Spinal cord (tissue), 10 donors: ENCODE measurements around the gene GABRB2. TPM values are rescaled to one million over a fixed set of nuclear protein-coding genes. Genes with fewer than 3 reads are reported as not detected.

Experiments
- DNase-seq, 6 donors: peaks; one replicate each; pipeline versions ENCODE4 v3.0.0 to v3.0.0-alpha.2; 2013 to 2015; ENCODE audit warnings: low spot score in 6 of 6, low read depth in 4 of 6
- H3K27ac ChIP-seq: one replicate; pipeline ENCODE4 v1.5.1; 2013; ENCODE audit warnings: low read depth, low read length, control low read depth
- H3K27me3 ChIP-seq: one replicate; pipeline ENCODE4 v1.6.1; 2013; ENCODE audit warnings: low read length; ENCODE audit not compliant: control insufficient read depth, insufficient read depth
- H3K36me3 ChIP-seq: one replicate; pipeline ENCODE4 v1.6.1; 2013; ENCODE audit warnings: low read length; ENCODE audit not compliant: control insufficient read depth, insufficient read depth
- H3K4me1 ChIP-seq: one replicate; pipeline ENCODE4 v1.6.1; 2013; ENCODE audit warnings: low read length; ENCODE audit not compliant: control insufficient read depth, insufficient read depth
- H3K4me3 ChIP-seq: one replicate; pipeline ENCODE4 v1.5.1; 2013; ENCODE audit warnings: low read depth, low read length, control low read depth
- H3K9me3 ChIP-seq: one replicate; pipeline ENCODE4 v1.6.1; 2013; ENCODE audit warnings: low read length; ENCODE audit not compliant: control insufficient read depth, insufficient read depth
- WGBS: methylation state at CpG from one replicate; pipeline ENCODE4 v1.1.5; 2013; ENCODE audit warnings: missing lambda C conversion rate; ENCODE audit not compliant: insufficient coverage; 5-methylcytosine and 5-hydroxymethylcytosine counted together
- long read RNA-seq, 4 donors: transcript quantifications; one replicate each; lab custom pipeline, GENCODE V29; 2026
- polyA plus RNA-seq, 2 donors: library from polyadenylated mRNA; unstranded; fragments of 120-200 nt; gene quantifications; one replicate each; pipeline ENCODE4 v1.2.1, GENCODE V29; 2013; ENCODE audit not compliant: insufficient read length in 2 of 2
- total RNA-seq, 2 donors: library from RNA; depleted of rRNA in 1 of 2; stranded (reverse); fragments of 120-200 nt in 1 of 2; fragments of >200 nt in 1 of 2; gene quantifications; one replicate each; pipeline versions ENCODE4 v1.2.3 to v1.2.4, GENCODE V29; 2013 to 2014
- donor health status: healthy.

Gene GABRB2
- total RNA-seq (10 to 100 TPM; 31.1 to 44.6 TPM), polyA plus RNA-seq (10 to 100 TPM in 1 of 2 donors, 1 to 10 TPM in 1; 9.8 to 13.8 TPM)
- long read RNA-seq, donor 1, partial matches to known transcripts, result 0 of 1 reads
- long read RNA-seq, donor 1, other reads (novel, unspliced or antisense), result 0 of 1 reads
- long read RNA-seq, donor 2, result 0 reads
- long read RNA-seq, donor 3, result 0 reads
- long read RNA-seq, donor 4, result 0 reads

DNA sequence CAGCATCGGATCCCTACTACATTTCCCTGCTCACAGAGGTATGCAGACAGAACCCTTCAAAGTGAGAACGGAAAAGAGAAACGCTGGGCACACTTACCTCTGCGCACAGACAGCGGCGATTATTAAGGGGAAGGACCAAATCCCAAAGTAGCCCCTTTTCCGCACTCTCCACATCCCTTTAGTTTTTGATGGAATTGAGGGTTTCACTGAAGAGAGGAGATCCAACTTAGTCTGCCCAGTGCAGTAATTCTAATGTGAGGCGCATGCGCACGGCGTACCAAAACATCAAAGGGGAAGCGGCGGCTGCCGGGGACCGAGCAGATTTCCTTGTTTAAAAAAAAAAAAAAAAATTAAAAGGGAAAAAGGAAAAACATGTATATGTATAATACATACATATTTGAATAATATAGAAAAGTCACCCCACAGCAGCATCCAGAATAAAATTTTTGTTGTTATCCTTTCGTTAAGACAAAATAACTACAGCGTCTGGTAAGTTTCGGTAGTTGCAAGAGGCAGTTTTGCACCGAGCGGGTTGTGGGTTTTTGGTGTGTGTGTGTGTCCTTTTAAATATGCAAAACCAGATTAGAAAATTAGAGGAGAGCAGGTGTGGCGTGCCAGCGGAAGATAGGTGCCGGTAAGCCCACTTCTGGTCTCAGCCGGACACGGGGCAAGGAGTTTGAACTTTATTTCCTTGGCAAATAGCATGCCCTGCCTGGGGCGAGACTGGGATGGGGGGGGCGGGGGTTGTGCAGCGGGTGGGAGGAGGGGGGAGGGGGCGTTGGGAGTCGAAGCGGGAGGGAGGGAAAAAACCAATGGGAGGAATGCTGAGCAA is at the start of gene GABRB2:
TSS of gene GABRB2 (minus strand) at position 256 of the 832 bp plus-strand sequence. CDS start at position 174, 82 bp downstream.
- DNase-seq, result peak; percentile 62 to 95 (median 78)
- peaks cover 39% of the 10 kb centered on the region for H3K27me3 ChIP-seq
- H3K27ac ChIP-seq, result no peak within 1 kb of the TSS
- H3K4me3 ChIP-seq, result peak within 1 kb of the TSS; percentile 55
- H3K4me1 ChIP-seq, result peaks cover 23% of the 10 kb centered on the region
- H3K9me3 ChIP-seq, result no peaks in the 10 kb centered on the region
- H3K36me3 ChIP-seq, result no peaks in the 10 kb centered on the region
- 0% methylated on average over 13 of the region's 31 CpGs for WGBS

DNA sequence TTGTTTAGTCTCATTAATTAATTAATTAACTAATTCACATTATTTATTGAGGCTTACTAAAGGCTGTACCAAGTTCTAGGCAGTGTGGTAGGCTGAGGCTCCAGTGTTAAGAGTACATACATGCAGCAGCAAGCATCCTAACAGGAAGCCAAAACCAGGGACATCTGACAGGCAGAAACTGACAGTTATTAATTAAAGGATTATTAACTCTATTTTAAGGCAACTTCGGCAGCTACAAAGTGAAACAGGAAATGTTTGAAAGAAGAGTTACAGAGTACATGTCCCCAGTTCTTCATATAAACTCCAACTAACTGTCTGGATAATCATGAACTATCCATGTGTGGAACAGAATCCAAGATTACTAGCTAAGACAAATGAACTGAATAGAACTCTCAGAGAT is 39.3 kb upstream of the GABRB2 start:
- Histone ChIP-seq H3K4me1 (no peaks in the 10 kb centered on the region), H3K36me3 (no peaks in the 10 kb centered on the region), H3K9me3 (no peaks in the 10 kb centered on the region), H3K27ac (no peak overlapping the region), H3K27me3 (no peaks in the 10 kb centered on the region), H3K4me3 (no peak overlapping the region)
- no peak for DNase-seq
- WGBS, result no CpG with 5 or more reads among the region's 1 CpG

DNA sequence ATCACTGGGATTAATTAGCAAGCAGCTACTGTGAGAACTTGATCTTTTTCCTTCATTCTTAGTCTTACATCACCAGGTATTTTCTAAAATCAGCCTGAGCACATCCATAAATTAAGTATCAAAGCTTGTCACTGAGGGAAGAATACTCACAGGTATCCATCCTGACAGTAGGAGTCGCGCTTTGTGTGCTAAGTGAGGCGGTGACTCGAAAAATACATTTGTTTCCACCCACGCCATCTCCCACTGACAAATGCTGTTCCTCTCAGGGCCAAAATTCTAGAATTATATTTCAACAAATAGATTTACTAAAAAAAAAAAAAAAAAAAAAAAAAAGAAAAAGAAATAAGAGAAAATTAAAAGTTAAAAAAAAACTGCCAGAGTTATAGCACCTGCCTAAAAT is 34.1 kb upstream of the GABRB2 start:
- Histone ChIP-seq H3K27ac (no peak overlapping the region), H3K27me3 (no peaks in the 10 kb centered on the region), H3K36me3 (no peaks in the 10 kb centered on the region), H3K4me1 (no peaks in the 10 kb centered on the region), H3K9me3 (no peaks in the 10 kb centered on the region), H3K4me3 (no peak overlapping the region)
- DNase-seq, result no peak
- no CpG with 5 or more reads among the region's 5 CpGs for WGBS

DNA sequence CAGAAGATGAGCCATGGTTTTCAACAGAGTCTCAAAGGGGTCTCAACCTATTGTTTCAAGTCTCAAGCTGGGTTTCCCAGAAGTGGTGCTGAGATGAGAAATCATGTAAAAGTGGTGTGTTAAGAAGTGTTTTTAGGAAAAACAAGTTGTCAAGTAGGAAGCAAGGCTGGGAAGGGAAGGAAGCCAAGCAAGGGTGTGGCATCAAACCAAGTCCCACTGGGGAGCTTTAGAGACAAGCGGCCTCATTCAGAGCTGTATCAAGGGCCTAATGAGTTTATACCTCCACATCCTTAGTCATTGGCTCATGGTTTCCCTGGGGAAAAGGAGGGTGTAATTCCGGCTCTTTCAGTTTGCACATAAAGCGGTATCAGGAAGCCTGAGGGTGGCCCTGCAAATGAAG is 26.4 kb upstream of the GABRB2 start:
- no peaks in the 10 kb centered on the region for H3K27me3 ChIP-seq
- 82% methylated on average over 2 of the region's 3 CpGs for WGBS
- peak in 1 of 6 donors; percentile 7 for DNase-seq
- H3K36me3 ChIP-seq, result no peaks in the 10 kb centered on the region
- H3K9me3 ChIP-seq, result no peaks in the 10 kb centered on the region
- no peak overlapping the region for H3K27ac ChIP-seq
- no peaks in the 10 kb centered on the region for H3K4me1 ChIP-seq
- no peak overlapping the region for H3K4me3 ChIP-seq

DNA sequence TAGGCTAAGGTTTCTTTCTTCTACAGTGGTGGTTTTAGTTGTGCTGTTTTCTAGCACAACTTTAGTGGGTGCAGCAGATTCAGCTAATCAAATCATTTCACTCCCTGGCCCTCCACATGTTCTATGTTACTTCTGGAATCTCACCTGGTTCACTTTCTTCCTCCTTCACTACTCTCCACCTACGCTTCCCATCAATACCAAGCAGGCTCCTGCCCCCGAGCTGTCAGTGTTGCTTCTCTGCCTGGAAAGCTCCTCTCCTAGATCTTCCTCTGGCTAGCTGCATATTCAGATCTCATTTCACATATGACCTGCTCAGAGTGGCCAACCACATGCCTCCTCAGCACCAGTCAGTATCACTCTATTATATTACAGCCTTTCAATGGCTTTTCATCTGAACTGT is 19.6 kb upstream of the GABRB2 start:
- H3K4me3 ChIP-seq, result no peak overlapping the region
- no peak overlapping the region for H3K27ac ChIP-seq
- H3K27me3 ChIP-seq, result no peaks in the 10 kb centered on the region
- no peaks in the 10 kb centered on the region for H3K9me3 ChIP-seq
- no peaks in the 10 kb centered on the region for H3K4me1 ChIP-seq
- 74% methylated on average over 2 of the region's 2 CpGs for WGBS
- DNase-seq, result no peak
- H3K36me3 ChIP-seq, result no peaks in the 10 kb centered on the region

DNA sequence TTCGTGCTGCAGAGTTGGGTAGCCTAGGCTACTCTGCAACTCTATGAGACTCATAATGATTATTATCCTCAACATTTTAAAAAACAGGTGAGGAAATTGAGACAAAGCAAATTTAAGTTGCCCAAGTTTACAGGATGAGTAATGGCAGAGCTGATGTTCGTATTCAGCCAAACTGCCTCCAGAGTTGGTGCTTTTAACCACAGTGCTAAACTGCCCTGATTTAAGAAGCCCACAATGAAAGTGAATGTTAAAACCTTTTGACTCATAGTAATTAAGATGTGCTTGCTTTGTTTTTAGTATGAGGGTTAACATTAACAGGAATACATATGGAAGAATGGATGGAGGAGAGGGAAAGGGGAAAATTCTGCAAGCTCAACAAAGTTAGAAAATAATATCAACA is 15.9 kb upstream of the GABRB2 start:
- Histone ChIP-seq H3K27me3 (no peaks in the 10 kb centered on the region), H3K27ac (no peak overlapping the region), H3K4me1 (no peaks in the 10 kb centered on the region), H3K9me3 (no peaks in the 10 kb centered on the region), H3K36me3 (no peaks in the 10 kb centered on the region), H3K4me3 (no peak overlapping the region)
- 50% methylated on average over 1 of the region's 2 CpGs for whole genome bisulfite sequencing
- no peak for DNase-seq

DNA sequence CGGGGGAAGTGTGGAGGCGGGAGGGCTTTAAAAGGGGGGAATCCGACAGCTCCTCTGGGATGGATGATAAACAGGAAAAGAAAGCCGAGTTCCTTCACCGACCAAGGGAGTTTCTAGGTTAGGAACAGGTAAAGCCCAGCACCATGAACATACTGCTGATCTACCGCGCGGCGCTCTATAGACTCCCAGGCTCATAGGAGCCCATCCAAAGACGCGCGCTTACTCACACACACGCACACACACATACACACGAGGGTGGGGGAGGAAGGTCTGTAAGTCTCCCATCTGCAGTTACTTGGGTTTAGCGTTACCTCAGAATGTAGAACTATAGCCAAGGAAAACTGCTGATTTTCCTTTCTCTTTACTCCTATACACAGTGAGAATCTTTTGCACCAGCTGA is 2.6 kb upstream of the GABRB2 start:
- Histone ChIP-seq H3K9me3 (no peaks in the 10 kb centered on the region), H3K27ac (no peak overlapping the region), H3K27me3 (peaks cover 39% of the 10 kb centered on the region), H3K36me3 (no peaks in the 10 kb centered on the region), H3K4me3 (peak overlapping the region; percentile 0), H3K4me1 (peaks cover 23% of the 10 kb centered on the region)
- 13% methylated on average over 3 of the region's 15 CpGs for WGBS
- DNase-seq, result peak in 2 of 6 donors; percentile 73 to 82

DNA sequence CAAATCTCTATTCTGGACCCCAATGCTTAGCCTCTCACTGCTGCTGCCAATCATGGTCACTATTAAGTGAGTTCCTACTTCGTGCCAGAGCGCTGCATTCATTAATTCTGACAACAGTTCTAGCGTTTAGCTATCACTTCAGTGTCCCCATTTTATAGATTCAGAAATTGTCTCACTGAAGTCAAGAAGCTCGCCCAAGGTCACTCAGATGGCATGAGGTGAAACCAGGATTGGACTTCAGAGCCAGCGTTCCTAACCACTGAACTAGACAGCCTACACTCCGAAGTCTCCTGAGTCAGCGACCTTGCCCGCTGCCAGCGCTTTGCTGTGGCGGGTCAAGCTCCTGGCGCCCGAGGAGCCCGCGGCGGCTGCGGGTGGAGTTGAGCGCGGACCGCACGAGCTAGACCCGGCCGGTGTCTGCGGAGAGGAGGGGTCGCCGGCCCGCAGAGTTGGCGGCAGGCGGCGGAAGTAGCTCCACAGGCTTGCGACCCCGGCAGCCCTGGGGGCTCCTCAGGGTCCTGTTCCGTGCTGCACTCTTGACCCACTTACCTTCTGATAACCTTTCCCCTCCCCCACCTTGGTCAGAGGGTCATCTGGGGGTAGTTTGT is 2.1 kb upstream of the GABRB2 start:
- Histone ChIP-seq H3K4me1 (peaks cover 23% of the 10 kb centered on the region), H3K27me3 (peaks cover 39% of the 10 kb centered on the region), H3K27ac (no peak overlapping the region), H3K36me3 (no peaks in the 10 kb centered on the region), H3K9me3 (no peaks in the 10 kb centered on the region), H3K4me3 (peak overlapping the region; percentile 48)
- 2% methylated on average over 29 of the region's 32 CpGs for WGBS
- DNase-seq, result peak in 1 of 6 donors; percentile 6

DNA sequence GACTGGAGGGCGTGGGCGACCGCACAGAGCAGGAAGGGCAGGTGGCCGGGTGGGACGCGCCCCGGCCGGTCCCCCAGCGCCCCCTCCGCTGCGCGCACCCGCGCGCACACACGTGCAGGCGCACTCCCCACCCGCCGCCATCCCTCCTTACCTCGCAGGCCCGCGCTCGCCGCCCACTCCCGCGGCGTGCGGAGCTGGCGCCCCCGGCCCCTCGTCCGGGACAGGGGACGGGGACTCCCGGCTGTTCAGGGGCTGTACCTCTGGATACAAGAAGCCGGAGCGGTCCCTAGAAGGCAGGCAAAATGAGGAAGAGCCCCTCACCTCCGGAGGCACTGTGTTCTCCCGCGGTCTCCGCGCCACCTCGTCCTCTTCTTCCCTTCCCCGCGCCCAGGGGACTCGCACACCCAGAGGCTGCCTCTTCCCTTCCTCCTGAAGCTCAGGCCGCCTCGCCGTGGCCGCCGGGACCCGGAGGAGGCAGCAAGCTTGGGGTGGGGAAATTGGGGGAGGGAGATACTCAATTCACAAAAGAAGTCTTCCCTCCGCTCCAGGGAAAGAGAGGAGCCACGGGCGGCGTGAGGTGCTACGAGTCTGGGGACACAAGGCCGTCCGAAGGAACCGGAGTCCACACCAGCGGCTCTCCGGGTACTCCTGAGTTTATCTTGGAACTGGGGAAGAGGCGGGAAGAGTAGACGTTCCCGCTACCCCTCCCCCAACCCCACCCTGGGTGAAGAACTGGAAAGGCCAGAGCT is 1.4 kb upstream of the GABRB2 start:
- H3K4me3 ChIP-seq, result peak overlapping the region; percentile 50
- H3K36me3 ChIP-seq, result no peaks in the 10 kb centered on the region
- DNase-seq, result peak in 2 of 6 donors; percentile 65 to 68
- peaks cover 39% of the 10 kb centered on the region for H3K27me3 ChIP-seq
- peaks cover 23% of the 10 kb centered on the region for H3K4me1 ChIP-seq
- H3K27ac ChIP-seq, result no peak overlapping the region
- H3K9me3 ChIP-seq, result no peaks in the 10 kb centered on the region
- WGBS, result 0% methylated on average over 48 of the region's 64 CpGs
